Mesenchymal stem cell (in vitro differentiated cells and primary cell): ENCODE data around the gene RGP1.

Experiments used
- DNase-seq: peaks from one replicate; pipeline ENCODE4 v3.0.0-alpha.2; 2013
- H2AFZ ChIP-seq: one replicate; pipeline ENCODE4 v1.6.1; 2013; ENCODE audit warnings: low read depth, mild to moderate bottlenecking, control low read depth, inconsistent platforms, low read length, moderate library complexity
- H2AK5ac ChIP-seq: 2 replicates; pipeline ENCODE4 v1.6.1; 2013; ENCODE audit warnings: low read length, moderate library complexity, mild to moderate bottlenecking, inconsistent platforms; ENCODE audit not compliant: severe bottlenecking
- H2BK120ac ChIP-seq: one replicate; pipeline ENCODE4 v1.6.1; 2013; ENCODE audit warnings: low read depth, mild to moderate bottlenecking, inconsistent platforms, low read length, moderate library complexity
- H2BK12ac ChIP-seq, 2 experiments: one replicate each; pipeline ENCODE4 v1.6.1; 2013; ENCODE audit warnings: inconsistent platforms in 2 of 2, low read length in 2 of 2, mild to moderate bottlenecking in 2 of 2, moderate library complexity in 2 of 2, control low read depth in 1 of 2
- H2BK15ac ChIP-seq: one replicate; pipeline ENCODE4 v1.6.1; 2013; ENCODE audit warnings: mild to moderate bottlenecking, low read depth, inconsistent platforms; ENCODE audit not compliant: poor library complexity, severe bottlenecking
- H2BK5ac ChIP-seq: 2 replicates; pipeline ENCODE4 v1.6.1; 2013; ENCODE audit warnings: low read depth, mild to moderate bottlenecking, low read length, control low read depth, inconsistent platforms; ENCODE audit not compliant: poor library complexity, severe bottlenecking
- H3K14ac ChIP-seq, 2 experiments: one replicate each; pipeline ENCODE4 v1.6.1; 2013; ENCODE audit warnings: inconsistent platforms in 2 of 2, low read length in 2 of 2, control low read depth in 1 of 2, mild to moderate bottlenecking in 1 of 2, moderate library complexity in 1 of 2
- H3K18ac ChIP-seq, 2 experiments: one replicate each; pipeline ENCODE4 v1.6.1; 2013; ENCODE audit warnings: inconsistent platforms in 2 of 2, low read length in 2 of 2, control low read depth in 1 of 2, low read depth in 1 of 2, mild to moderate bottlenecking in 1 of 2
- H3K23ac ChIP-seq, 2 experiments: one replicate each; pipeline ENCODE4 v1.6.1; 2013; ENCODE audit warnings: inconsistent platforms in 2 of 2, low read length in 2 of 2, mild to moderate bottlenecking in 2 of 2, moderate library complexity in 2 of 2, control low read depth in 1 of 2
- H3K27ac ChIP-seq: 2 replicates; pipeline ENCODE4 v1.5.1; 2013; ENCODE audit warnings: mild to moderate bottlenecking, moderate library complexity, low read length, control low read depth, inconsistent platforms; ENCODE audit not compliant: poor library complexity, severe bottlenecking
- H3K27me3 ChIP-seq, 2 experiments: 2 replicates each; pipeline versions ENCODE4 v1.6.1 to v1.7.0; 2013; ENCODE audit warnings: low read length in 2 of 2, mild to moderate bottlenecking in 2 of 2, moderate library complexity in 2 of 2, control low read depth in 1 of 2, inconsistent platforms in 1 of 2; ENCODE audit not compliant: control insufficient read depth in 1 of 2, insufficient read depth in 1 of 2
- H3K36me3 ChIP-seq, 2 experiments: 2 replicates each; pipeline versions ENCODE4 v1.6.1 to v1.7.0; 2013; ENCODE audit warnings: low read length in 2 of 2, control low read depth in 1 of 2, inconsistent platforms in 1 of 2, low read depth in 1 of 2, mild to moderate bottlenecking in 1 of 2; ENCODE audit not compliant: insufficient read depth in 2 of 2, control insufficient read depth in 1 of 2
- H3K4ac ChIP-seq, 2 experiments: one replicate each; pipeline ENCODE4 v1.6.1; 2013; ENCODE audit warnings: inconsistent platforms in 2 of 2, low read length in 2 of 2, mild to moderate bottlenecking in 2 of 2, moderate library complexity in 2 of 2, control low read depth in 1 of 2, low read depth in 1 of 2
- H3K4me1 ChIP-seq: 2 replicates; pipeline ENCODE4 v1.6.1; 2013; ENCODE audit warnings: low read depth, low read length, control low read depth; ENCODE audit not compliant: control insufficient read depth, insufficient read depth
- H3K4me2 ChIP-seq: 2 replicates; pipeline ENCODE4 v1.6.1; 2013; ENCODE audit warnings: low read length, mild to moderate bottlenecking, inconsistent platforms; ENCODE audit not compliant: poor library complexity, severe bottlenecking
- H3K4me3 ChIP-seq, 2 experiments: 2 replicates each; pipeline versions ENCODE4 v1.5.1 to v1.7.0; 2013; ENCODE audit warnings: low read length in 2 of 2, mild to moderate bottlenecking in 2 of 2, control low read depth in 1 of 2, low read depth in 1 of 2; ENCODE audit not compliant: insufficient read depth in 1 of 2
- H3K79me1 ChIP-seq: replicated peaks from 2 replicates; pipeline ENCODE4 v1.6.1; 2013; ENCODE audit warnings: mild to moderate bottlenecking, control low read depth, low read length, inconsistent platforms; ENCODE audit not compliant: poor library complexity, severe bottlenecking
- H3K9ac ChIP-seq: 2 replicates; pipeline ENCODE4 v1.7.0; 2013; ENCODE audit warnings: mild to moderate bottlenecking, low read length, moderate library complexity
- H3K9me3 ChIP-seq: 2 replicates; pipeline ENCODE4 v1.7.0; 2013; ENCODE audit warnings: mild to moderate bottlenecking, low read length; ENCODE audit not compliant: control insufficient read depth
- H4K8ac ChIP-seq: one replicate; pipeline ENCODE4 v1.6.1; 2013; ENCODE audit warnings: inconsistent platforms, mild to moderate bottlenecking, low read length, moderate library complexity
- H4K91ac ChIP-seq: one replicate; pipeline ENCODE4 v1.6.1; 2013; ENCODE audit warnings: mild to moderate bottlenecking, low read length, inconsistent platforms
- WGBS: methylation state at CpG from one replicate; pipeline ENCODE4 v1.1.7; 2013; ENCODE audit warnings: mixed read lengths; 5-methylcytosine and 5-hydroxymethylcytosine counted together

The RGP1 gene

GRCh38 chr9:35748242-35748857 lies 737 bp upstream of the RGP1 start:
- Histone ChIP-seq H3K4me2 (peak overlapping the region; percentile 88), H3K9me3 (no peaks in the 10 kb centered on the region), H3K79me1 (peaks cover 24% of the 10 kb centered on the region), H3K36me3 (peaks cover 36 to 50% of the 10 kb centered on the region in 2 experiments), H2BK12ac (peak overlapping the region in 1 of 2 experiments; percentile 15), H3K27me3 (no peaks in the 10 kb centered on the region), H2BK5ac (no peak overlapping the region), H3K4ac (peak overlapping the region in 1 of 2 experiments; percentile 72), H3K4me1 (peaks cover 20% of the 10 kb centered on the region), H3K18ac (peak overlapping the region; percentile 46 to 53), H3K14ac (peak overlapping the region in 1 of 2 experiments; percentile 46), H2AFZ (no peak overlapping the region), H3K4me3 (peak overlapping the region; percentile 88 to 95), H3K23ac (no peak overlapping the region), H3K27ac (peak overlapping the region; percentile 37), H3K9ac (peak overlapping the region; percentile 93), H4K91ac (no peak overlapping the region), H2AK5ac (no peak overlapping the region), H4K8ac (no peak overlapping the region), H2BK120ac (no peak overlapping the region), H2BK15ac (peak overlapping the region; percentile 15)
- peak; percentile 29 for DNase-seq
- WGBS: under 1% methylated on average over 24 of the region's 24 CpGs

GRCh38 chr9:35749515-35750255 lies 598 bp downstream of the RGP1 start:
- Histone ChIP-seq H2BK120ac (peak overlapping the region; percentile 81), H3K9me3 (no peaks in the 10 kb centered on the region), H3K4ac (peak overlapping the region; percentile 52 to 64), H4K91ac (peak overlapping the region; percentile 86), H3K4me2 (peak overlapping the region; percentile 91), H2AFZ (peak overlapping the region; percentile 33), H3K14ac (peak overlapping the region in 1 of 2 experiments; percentile 63), H3K4me3 (peak overlapping the region; percentile 88 to 95), H3K23ac (no peak overlapping the region), H2AK5ac (peak overlapping the region; percentile 24), H3K9ac (peak overlapping the region; percentile 93), H2BK12ac (peak overlapping the region; percentile 21 to 40), H3K27ac (peak overlapping the region; percentile 68), H3K27me3 (no peaks in the 10 kb centered on the region), H4K8ac (peak overlapping the region; percentile 93), H3K36me3 (peaks cover 32 to 50% of the 10 kb centered on the region in 2 experiments), H2BK15ac (peak overlapping the region; percentile 93), H3K4me1 (peaks cover 33% of the 10 kb centered on the region), H3K79me1 (peaks cover 17% of the 10 kb centered on the region), H2BK5ac (no peak overlapping the region), H3K18ac (peak overlapping the region; percentile 83 to 85)
- WGBS: 7% methylated on average over 16 of the region's 19 CpGs
- DNase-seq: peak; percentile 45

- WGBS: 89% methylated on average over 4 of the region's 4 CpGs
These were observed 1.1 kb downstream of the RGP1 start for GRCh38 chr9:35750256-35750531.

GRCh38 chr9:35753466-35753865 lies 4.4 kb downstream of the RGP1 start:
- no peak overlapping the region for H2BK12ac ChIP-seq
- H3K4me2 ChIP-seq: no peak overlapping the region
- no peak overlapping the region for H3K14ac ChIP-seq
- H3K4me3 ChIP-seq: no peak overlapping the region
- peaks cover 38 to 52% of the 10 kb centered on the region in 2 experiments for H3K36me3 ChIP-seq
- no peak overlapping the region for H2AK5ac ChIP-seq
- no peaks in the 10 kb centered on the region for H3K27me3 ChIP-seq
- H4K91ac ChIP-seq: no peak overlapping the region
- H2BK15ac ChIP-seq: no peak overlapping the region
- H3K79me1 ChIP-seq: peaks cover 24% of the 10 kb centered on the region
- WGBS: 98% methylated on average over 4 of the region's 5 CpGs
- no peak overlapping the region for H4K8ac ChIP-seq
- DNase-seq: no peak
- no peak overlapping the region for H3K4ac ChIP-seq
- H3K9ac ChIP-seq: no peak overlapping the region
- no peak overlapping the region for H3K18ac ChIP-seq
- no peak overlapping the region for H2BK120ac ChIP-seq
- H3K9me3 ChIP-seq: no peaks in the 10 kb centered on the region
- H3K23ac ChIP-seq: no peak overlapping the region
- H2AFZ ChIP-seq: no peak overlapping the region
- H2BK5ac ChIP-seq: no peak overlapping the region
- H3K27ac ChIP-seq: no peak overlapping the region
- H3K4me1 ChIP-seq: peaks cover 37% of the 10 kb centered on the region

More at GRCh38 chr9:35750256-35750531, 1.1 kb downstream of the RGP1 start:
- peak overlapping the region; percentile 93 for H3K9ac ChIP-seq
- no peak overlapping the region for H3K4ac ChIP-seq
- no peak overlapping the region for H4K91ac ChIP-seq
- H2BK15ac ChIP-seq: no peak overlapping the region
- peaks cover 18% of the 10 kb centered on the region for H3K79me1 ChIP-seq
- peak overlapping the region; percentile 91 for H3K4me2 ChIP-seq
- peak overlapping the region in 1 of 2 experiments; percentile 95 for H3K4me3 ChIP-seq
- no peak overlapping the region for H2BK5ac ChIP-seq
- peak overlapping the region in 1 of 2 experiments; percentile 21 for H2BK12ac ChIP-seq
- no peak overlapping the region for H2BK120ac ChIP-seq
- H3K27me3 ChIP-seq: no peaks in the 10 kb centered on the region
- H3K23ac ChIP-seq: no peak overlapping the region
- H4K8ac ChIP-seq: peak overlapping the region; percentile 47
- H3K18ac ChIP-seq: no peak overlapping the region
- no peak overlapping the region for H3K14ac ChIP-seq
- H3K9me3 ChIP-seq: no peaks in the 10 kb centered on the region
- peaks cover 34% of the 10 kb centered on the region for H3K4me1 ChIP-seq
- H3K36me3 ChIP-seq: peaks cover 33 to 53% of the 10 kb centered on the region in 2 experiments
- H2AK5ac ChIP-seq: peak overlapping the region; percentile 24
- H2AFZ ChIP-seq: no peak overlapping the region
- no peak for DNase-seq
- no peak overlapping the region for H3K27ac ChIP-seq
